Fibroblast of lung (primary cell): Measurements from ENCODE around the gene CEACAM16. TPM values are rescaled to one million over a fixed set of nuclear protein-coding genes. Genes with fewer than 3 reads are reported as not detected.

Experiments
- DNase-seq, 2 donors: peaks; one replicate each; pipeline versions ENCODE4 v3.0.0 to v3.0.0-alpha.2; 2010; ENCODE audit warnings: low read depth in 2 of 2
- H2AFZ ChIP-seq: 2 replicates; pipeline ENCODE4 v1.5.1; 2012; ENCODE audit warnings: low read length, control low read depth, inconsistent platforms
- H3K27ac ChIP-seq: 2 replicates; pipeline ENCODE4 v1.5.1; 2011; ENCODE audit warnings: low read length, control low read depth; ENCODE audit not compliant: insufficient read depth
- H3K27me3 ChIP-seq: 2 replicates; pipeline ENCODE4 v1.5.1; 2011; ENCODE audit warnings: mild to moderate bottlenecking, low read length; ENCODE audit not compliant: control insufficient read depth, insufficient read depth
- H3K36me3 ChIP-seq: 2 replicates; pipeline ENCODE4 v1.5.1; 2011; ENCODE audit warnings: low read length; ENCODE audit not compliant: control insufficient read depth, insufficient read depth
- H3K4me1 ChIP-seq: 2 replicates; pipeline ENCODE4 v1.5.1; 2011; ENCODE audit warnings: low read length; ENCODE audit not compliant: control insufficient read depth, insufficient read depth; ENCODE audit errors: extremely low read depth
- H3K4me2 ChIP-seq: 2 replicates; pipeline ENCODE4 v1.5.1; 2011; ENCODE audit warnings: low read length, control low read depth; ENCODE audit not compliant: insufficient read depth; ENCODE audit errors: extremely low read depth
- H3K4me3 ChIP-seq, 4 experiments: fragments of 200-600 bp in 1 of 4; sonication (generic) in 1 of 4; replicated peaks in 1 of 4; 2 replicates each; pipeline ENCODE4 v1.5.1; 2011 to 2016; ENCODE audit warnings: low read length in 4 of 4, low read depth in 3 of 4, mild to moderate bottlenecking in 3 of 4, control low read depth in 2 of 4, inconsistent platforms in 1 of 4, mixed read lengths in 1 of 4; ENCODE audit not compliant: insufficient read depth in 1 of 4; ENCODE audit errors: control extremely low read depth in 1 of 4
- H3K79me2 ChIP-seq: 2 replicates; pipeline ENCODE4 v1.5.1; 2012; ENCODE audit warnings: mild to moderate bottlenecking, low read length, inconsistent platforms; ENCODE audit not compliant: control insufficient read depth, insufficient read depth
- H3K9ac ChIP-seq: 2 replicates; pipeline ENCODE4 v1.5.1; 2011; ENCODE audit warnings: mild to moderate bottlenecking, low read length, control low read depth; ENCODE audit not compliant: insufficient read depth
- H3K9me3 ChIP-seq: 2 replicates; pipeline ENCODE4 v1.5.1; 2012; ENCODE audit warnings: low read depth, low read length; ENCODE audit not compliant: control insufficient read depth, insufficient read depth
- H4K20me1 ChIP-seq: 2 replicates; pipeline ENCODE4 v1.5.1; 2011; ENCODE audit warnings: low read length; ENCODE audit not compliant: control insufficient read depth, insufficient read depth; ENCODE audit errors: extremely low read depth
- CTCF ChIP-seq, 2 donors: IDR thresholded peaks in 1 of 2; conservative IDR thresholded peaks in 1 of 2; 1 replicate in 1 of 2; 2 replicates in 1 of 2; pipeline ENCODE4 v1.5.1; 2011 to 2012; ENCODE audit warnings: low read length in 2 of 2, control low read depth in 1 of 2, inconsistent platforms in 1 of 2, low read depth in 1 of 2, mild to moderate bottlenecking in 1 of 2
- EZH2 ChIP-seq: IDR thresholded peaks from 2 replicates; pipeline ENCODE4 v1.5.1; 2012; ENCODE audit warnings: low read length, control low read depth, mild to moderate bottlenecking; ENCODE audit errors: missing control alignments
- polyA plus RNA-seq, 2 donors: library from polyadenylated mRNA; depleted of rRNA in 1 of 2; stranded (reverse) in 1 of 2; unstranded in 1 of 2; fragments of >200 nt; gene quantifications; 2 replicates each; pipeline ENCODE4 v1.2.1, GENCODE V29; 2011 to 2012; ENCODE audit warnings: missing spikeins in 1 of 2
- total RNA-seq: library from RNA; depleted of rRNA; stranded (reverse); fragments of >200 nt; gene quantifications from 2 replicates; pipeline ENCODE4 v1.2.1, GENCODE V29; 2014

Gene CEACAM16
- total and polyA plus RNA-seq, 2 donors (not counting 1 experiment from before 2014, with no cell fraction given): not detected

- H3K27me3 ChIP-seq: no peaks in the 10 kb centered on the region
- no peak for TF ChIP-seq EZH2
- TF ChIP-seq CTCF (conservative IDR thresholded peaks at IDR 0.05 in 1 of 2, IDR thresholded peaks at IDR 0.05 in 1 of 2; ENCODE audit: low read depth in 1 of 2, low read length in 2 of 2): no peak
- H3K36me3 ChIP-seq: peaks cover 37% of the 10 kb centered on the region
- H3K79me2 ChIP-seq: peaks cover 67% of the 10 kb centered on the region
- H4K20me1 ChIP-seq: no peaks in the 10 kb centered on the region
- H3K9me3 ChIP-seq: no peaks in the 10 kb centered on the region
- H3K27ac ChIP-seq: peak overlapping the region; percentile 100
- H3K4me1 ChIP-seq: peaks cover 55% of the 10 kb centered on the region
- H2AFZ ChIP-seq: no peak overlapping the region
- peak overlapping the region; percentile 90 for H3K9ac ChIP-seq
- DNase-seq: peak; percentile 88 to 89
- H3K4me2 ChIP-seq: peak overlapping the region; percentile 93
- peak overlapping the region; percentile 54 to 91 (median 56) for H3K4me3 ChIP-seq
These were observed 55.2 kb downstream of the CEACAM16 start for GRCh38 chr19:44753932-44754749.

DNA sequence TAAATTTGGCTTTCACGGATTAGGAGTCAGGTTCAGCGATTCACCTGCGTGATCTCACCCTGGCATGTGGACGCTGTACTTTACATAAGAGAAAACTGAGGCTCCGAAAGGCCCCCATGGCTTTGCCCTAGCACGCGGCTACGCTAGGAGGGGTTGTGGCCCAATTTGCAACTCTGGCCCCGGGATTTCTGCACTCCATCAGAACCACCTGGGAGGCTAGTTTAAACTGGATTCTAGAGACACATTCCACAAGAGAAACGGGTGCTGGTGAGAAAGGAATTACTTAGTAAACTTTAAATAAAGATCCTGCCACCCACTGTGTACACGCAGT is 55.8 kb downstream of the CEACAM16 start:
- Histone ChIP-seq H3K4me3 (peak overlapping the region in 2 of 4 experiments; percentile 3 to 91), H3K4me1 (peaks cover 61% of the 10 kb centered on the region), H2AFZ (no peak overlapping the region), H3K4me2 (peak overlapping the region; percentile 74), H3K9ac (peak overlapping the region; percentile 57), H3K9me3 (no peaks in the 10 kb centered on the region), H4K20me1 (no peaks in the 10 kb centered on the region), H3K27me3 (no peaks in the 10 kb centered on the region), H3K36me3 (peaks cover 42% of the 10 kb centered on the region), H3K79me2 (peaks cover 61% of the 10 kb centered on the region), H3K27ac (peak overlapping the region; percentile 100)
- TF ChIP-seq CTCF (conservative IDR thresholded peaks at IDR 0.05 in 1 of 2, IDR thresholded peaks at IDR 0.05 in 1 of 2; ENCODE audit: low read depth in 1 of 2, low read length in 2 of 2): no peak
- no peak for TF ChIP-seq EZH2
- DNase-seq: no peak

GRCh38 chr19:44755219-44755618 is 56.3 kb downstream of the CEACAM16 start:
- no peaks in the 10 kb centered on the region for H3K9me3 ChIP-seq
- peaks cover 44% of the 10 kb centered on the region for H3K36me3 ChIP-seq
- no peak overlapping the region for H3K9ac ChIP-seq
- peak overlapping the region in 1 of 4 experiments; percentile 91 for H3K4me3 ChIP-seq
- peak overlapping the region; percentile 19 for H3K4me2 ChIP-seq
- H3K4me1 ChIP-seq: peaks cover 63% of the 10 kb centered on the region
- TF ChIP-seq EZH2: no peak
- TF ChIP-seq CTCF (conservative IDR thresholded peaks at IDR 0.05 in 1 of 2, IDR thresholded peaks at IDR 0.05 in 1 of 2; ENCODE audit: low read depth in 1 of 2, low read length in 2 of 2): no peak
- peaks cover 56% of the 10 kb centered on the region for H3K79me2 ChIP-seq
- DNase-seq: no peak
- no peak overlapping the region for H2AFZ ChIP-seq
- no peaks in the 10 kb centered on the region for H3K27me3 ChIP-seq
- peak overlapping the region; percentile 100 for H3K27ac ChIP-seq
- no peaks in the 10 kb centered on the region for H4K20me1 ChIP-seq
